GM12878 (cell line): ENCODE data around the gene SLX4. TPM values are rescaled to one million over a fixed set of nuclear protein-coding genes. Genes with fewer than 3 reads are reported as not detected.

Experiments
- ATAC-seq: fragments of 200-7000 bp; cut with Tn5 transposase; 3 replicates; pipeline ENCODE4 v1.9.1; 2020; ENCODE audit warnings: mild to moderate bottlenecking, moderate library complexity
- BruUV-seq: library from RNA; stranded (reverse); fragments of 400-500 nt; replicated peaks from 2 replicates; lab custom pipeline; 2021; lab: Mats Ljungman, UMichigan
- CTCF ChIA-PET: fragments of 300-600 bp; sonication (Branson Sonifier 250); formaldehyde crosslinking; extraction: SDS; loops from one replicate; lab custom pipeline; 2021; ENCODE audit warnings: inconsistent platforms; lab: Yijun Ruan, JAX
- POLR2A ChIA-PET: fragments of 350-600 bp; formaldehyde crosslinking; extraction: SDS; loops from one replicate; lab custom pipeline; 2021; ENCODE audit warnings: inconsistent platforms; lab: Charles Lee
- RAD21 ChIA-PET: fragments of 300-600 bp; sonication (Branson Sonifier 250); formaldehyde crosslinking; loops from one replicate; lab custom pipeline; 2023; ENCODE audit warnings: antibody characterized with exemption; ENCODE audit not compliant: unreplicated experiment; lab: Charles Lee
- SMC1A ChIA-PET: fragments of 300-600 bp; sonication (Branson Sonifier 250); formaldehyde crosslinking; loops from one replicate; lab custom pipeline; 2023; ENCODE audit not compliant: unreplicated experiment, uncharacterized antibody; lab: Charles Lee
- DNase-seq: peaks from one replicate; pipeline ENCODE4 v3.0.0-alpha.2; 2011; ENCODE audit warnings: low read depth, low spot score
- FAIRE-seq: peaks from 3 replicates; lab custom pipeline; 2011; peaks lifted over from hg19 to GRCh38; lab: Jason Lieb, UNC
- H2AFZ ChIP-seq: 2 replicates; pipeline ENCODE4 v1.6.0; 2011; ENCODE audit warnings: low read depth, low read length, control low read depth; ENCODE audit not compliant: control insufficient read depth
- H3K27ac ChIP-seq: 2 replicates; pipeline ENCODE4 v1.5.1; 2011; ENCODE audit warnings: control low read depth; ENCODE audit not compliant: control insufficient read depth, insufficient read depth
- H3K27me3 ChIP-seq, 2 experiments: replicated peaks in 1 of 2; 2 replicates each; pipeline versions ENCODE4 v1.6.0 to v1.6.1; 2011; ENCODE audit warnings: low read length in 1 of 2; ENCODE audit not compliant: control insufficient read depth in 2 of 2, insufficient read depth in 2 of 2
- H3K36me3 ChIP-seq, 2 experiments: 2 replicates each; pipeline ENCODE4 v1.5.1; 2011; ENCODE audit warnings: low read length in 1 of 2; ENCODE audit not compliant: control insufficient read depth in 2 of 2, insufficient read depth in 2 of 2
- H3K4me1 ChIP-seq: 2 replicates; pipeline ENCODE4 v1.6.1; 2011; ENCODE audit warnings: mild to moderate bottlenecking, low read length, moderate library complexity, mixed read lengths; ENCODE audit not compliant: control insufficient read depth, insufficient read depth
- H3K4me2 ChIP-seq: 2 replicates; pipeline ENCODE4 v1.6.0; 2011; ENCODE audit warnings: control low read depth; ENCODE audit not compliant: control insufficient read depth, insufficient read depth
- H3K4me3 ChIP-seq: fragments of 200-600 bp; sonication (generic); 2 replicates; pipeline ENCODE4 v1.5.1; 2016
- H3K79me2 ChIP-seq: 2 replicates; pipeline ENCODE4 v1.6.0; 2011; ENCODE audit warnings: low read length; ENCODE audit not compliant: control insufficient read depth, insufficient read depth
- H3K9ac ChIP-seq: 2 replicates; pipeline ENCODE4 v1.8.0; 2011; ENCODE audit warnings: low read length, control low read depth, mixed read lengths; ENCODE audit not compliant: control insufficient read depth, insufficient read depth
- H3K9me3 ChIP-seq: replicated peaks from 3 replicates; pipeline ENCODE4 v1.5.1; 2011; ENCODE audit warnings: mild to moderate bottlenecking, low read length; ENCODE audit not compliant: control insufficient read depth, insufficient read depth
- H4K20me1 ChIP-seq: 2 replicates; pipeline ENCODE4 v1.6.0; 2011; ENCODE audit not compliant: control insufficient read depth, insufficient read depth
- DPF2 ChIP-seq: fragments of 450-650 bp; IDR thresholded peaks from 2 replicates; pipeline ENCODE4 v1.6.1; 2017; ENCODE audit warnings: mild to moderate bottlenecking
- KAT2A ChIP-seq: conservative IDR thresholded peaks from 2 replicates; pipeline ENCODE4 v1.6.1; 2011; ENCODE audit warnings: low read depth, low read length; ENCODE audit not compliant: control insufficient read depth
- MEF2B ChIP-seq: fragments of 450-650 bp; IDR thresholded peaks from 2 replicates; pipeline ENCODE4 v1.6.1; 2018; ENCODE audit warnings: mild to moderate bottlenecking, moderate library complexity; ENCODE audit not compliant: partially characterized antibody, poor library complexity, severe bottlenecking
- NBN ChIP-seq: fragments of 450-650 bp; IDR thresholded peaks from 2 replicates; pipeline ENCODE4 v1.6.1; 2016
- NFXL1 ChIP-seq: fragments of 450-650 bp; IDR thresholded peaks from 2 replicates; pipeline ENCODE4 v1.6.1; 2017; ENCODE audit warnings: antibody characterized with exemption, mild to moderate bottlenecking, borderline replicate concordance
- RCOR1 ChIP-seq: conservative IDR thresholded peaks from 2 replicates; pipeline ENCODE4 v1.6.1; 2012; ENCODE audit warnings: low read depth, low read length, improper control_type of control experiment
- TCF7 ChIP-seq: IDR thresholded peaks from 2 replicates; pipeline ENCODE4 v1.6.1; 2014; ENCODE audit warnings: antibody characterized with exemption, borderline replicate concordance
- ZBED1 ChIP-seq: IDR thresholded peaks from 2 replicates; pipeline ENCODE4 v1.6.1; 2016; ENCODE audit warnings: borderline replicate concordance
- WGBS: methylation state at CpG from one replicate; pipeline ENCODE4 v1.1.6; 2016; ENCODE audit warnings: low lambda C conversion rate; ENCODE audit not compliant: insufficient replicate concordance, insufficient coverage; ENCODE audit errors: missing lambda C conversion rate; 5-methylcytosine and 5-hydroxymethylcytosine counted together
- in situ Hi-C: fragments of 300-500 bp; cut with MboI; formaldehyde crosslinking; loops from 9 replicates; pipeline ENCODE4 v1.14.3; 2018; ENCODE audit warnings: mixed read lengths
- intact Hi-C: fragments of 100-400 bp; cut with micrococcal nuclease; formaldehyde crosslinking; loops from one replicate; pipeline ENCODE4 v1.14.2; 2022; ENCODE audit not compliant: unreplicated experiment
- polyA plus RNA-seq, 11 experiments: library from polyadenylated mRNA; depleted of rRNA in 4 of 11; unstranded in 6 of 11; stranded (reverse) in 5 of 11; fragments of >200 nt; fragmentation: Nextera tagmentation in 4 of 11; fragmentation: Illumina TruSeq in 1 of 11; extraction: Ambion mirVana in 4 of 11; extraction: Trizol in 1 of 11; gene quantifications; 1 replicate in 1 of 11; 2 replicates in 10 of 11; pipeline versions ENCODE4 v1.2.1 to v1.2.3, GENCODE V29; 2011 to 2016; ENCODE audit warnings: inconsistent platforms in 2 of 11, missing spikeins in 2 of 11, low read depth in 1 of 11
- total RNA-seq, 4 experiments: library from RNA; depleted of rRNA in 3 of 4; stranded (reverse); fragments of >200 nt in 3 of 4; fragmentation: Illumina TruSeq in 1 of 4; extraction: Trizol in 1 of 4; gene quantifications; 2 replicates each; pipeline versions ENCODE4 v1.2.1 to v1.2.3, GENCODE V29; 2013 to 2021
- TF ChIP-seq, protein P1 (sequence below): fragments of 450-650 bp; IDR thresholded peaks from 2 replicates; pipeline ENCODE4 v1.6.1; 2017; ENCODE audit warnings: mild to moderate bottlenecking, low read depth, inconsistent platforms; ENCODE audit not compliant: poor library complexity, severe bottlenecking
- TF ChIP-seq, protein P2 (sequence below): fragments of 450-650 bp; formaldehyde crosslinking; IDR thresholded peaks from 2 replicates; pipeline ENCODE4 v1.4.0; 2022; ENCODE audit warnings: mild to moderate bottlenecking, moderate library complexity
- TF ChIP-seq, protein P3 (sequence below): fragments of 450-650 bp; IDR thresholded peaks from 2 replicates; pipeline ENCODE4 v1.6.1; 2017; ENCODE audit warnings: borderline replicate concordance
- TF ChIP-seq, protein P4 (sequence below): IDR thresholded peaks from 2 replicates; pipeline ENCODE4 v1.6.1; 2012; ENCODE audit warnings: mild to moderate bottlenecking, low read depth, low read length

Gene SLX4
- total and polyA plus RNA-seq, 10 of the 15 experiments (the other 5 are each of a cell fraction or from before 2014, with no cell fraction given) = 0.18 to 12.3 (median 4.8) TPM

DNA sequence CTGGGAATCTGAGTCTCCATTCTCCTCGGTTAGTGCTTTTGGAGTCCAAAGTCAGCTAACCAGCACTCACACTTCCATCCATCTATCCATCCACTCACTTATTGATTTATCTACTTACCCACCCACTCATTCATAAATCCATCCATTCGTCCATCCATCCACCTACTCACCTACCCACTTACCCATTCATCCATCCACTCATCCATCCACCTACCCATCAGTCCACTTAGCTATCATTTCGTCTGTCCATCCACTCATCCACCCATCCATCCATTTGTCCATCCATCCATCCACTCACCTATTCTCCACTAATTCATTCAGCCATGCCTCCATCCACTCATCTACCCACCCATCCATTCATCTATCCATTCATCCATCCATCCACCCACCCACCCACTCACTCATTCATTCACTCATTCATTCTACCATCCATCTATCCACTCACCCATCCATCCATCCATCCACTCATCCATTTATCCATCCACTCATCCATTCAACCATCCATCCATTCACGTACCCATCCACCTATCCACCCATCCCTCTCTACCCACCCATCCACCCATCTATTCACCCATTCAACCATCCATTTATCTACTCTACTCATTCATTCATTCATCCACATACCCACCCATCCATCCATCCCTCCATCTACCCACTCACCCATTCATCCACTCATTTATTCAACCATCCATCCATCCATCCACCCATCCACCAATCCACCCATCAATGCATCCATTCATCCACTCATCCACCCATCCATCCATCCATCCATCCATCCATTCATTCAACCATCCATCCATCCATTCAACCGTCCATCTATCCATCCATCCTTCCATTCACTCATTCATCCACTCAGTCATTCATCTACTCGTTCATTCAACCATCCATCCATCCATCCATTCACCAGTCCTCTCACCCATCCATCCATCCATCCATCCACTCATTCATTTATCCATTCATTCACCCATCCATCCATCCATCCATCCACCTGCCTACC lies 60.3 kb downstream of the SLX4 start:
- ChIA-PET SMC1A (no interaction called here), RAD21 (no interaction called here), CTCF (no interaction called here), POLR2A (no interaction called here)
- Histone ChIP-seq H4K20me1 (no peaks in the 10 kb centered on the region), H3K9me3 (no peaks in the 10 kb centered on the region), H3K4me2 (no peak overlapping the region), H3K36me3 (peaks cover 0 to 8% of the 10 kb centered on the region in 2 experiments; a peak in 3 of 4 replicates), H3K4me3 (no peak overlapping the region), H3K79me2 (no peaks in the 10 kb centered on the region), H3K27ac (no peak overlapping the region), H3K27me3 (no peaks in the 10 kb centered on the region), H2AFZ (no peak overlapping the region), H3K4me1 (peaks cover 3% of the 10 kb centered on the region; the same call in 1 of the 2 replicates), H3K9ac (no peak overlapping the region)
- DNase-seq = no peak
- 93% methylated on average over 6 of the region's 6 CpGs for WGBS
- in situ Hi-C loops = no loop called here
- ATAC-seq = no peak
- BruUV-seq = no TSS peak
- FAIRE-seq = no peak
- intact Hi-C loops = no loop called here
- TF ChIP-seq NBN (no peak), DPF2 (no peak), ZBED1 (no peak), RCOR1 (no peak), KAT2A (no peak), MEF2B (no peak), NFXL1 (no peak), TCF7 (no peak)
- TF ChIP-seq, protein P1, sequence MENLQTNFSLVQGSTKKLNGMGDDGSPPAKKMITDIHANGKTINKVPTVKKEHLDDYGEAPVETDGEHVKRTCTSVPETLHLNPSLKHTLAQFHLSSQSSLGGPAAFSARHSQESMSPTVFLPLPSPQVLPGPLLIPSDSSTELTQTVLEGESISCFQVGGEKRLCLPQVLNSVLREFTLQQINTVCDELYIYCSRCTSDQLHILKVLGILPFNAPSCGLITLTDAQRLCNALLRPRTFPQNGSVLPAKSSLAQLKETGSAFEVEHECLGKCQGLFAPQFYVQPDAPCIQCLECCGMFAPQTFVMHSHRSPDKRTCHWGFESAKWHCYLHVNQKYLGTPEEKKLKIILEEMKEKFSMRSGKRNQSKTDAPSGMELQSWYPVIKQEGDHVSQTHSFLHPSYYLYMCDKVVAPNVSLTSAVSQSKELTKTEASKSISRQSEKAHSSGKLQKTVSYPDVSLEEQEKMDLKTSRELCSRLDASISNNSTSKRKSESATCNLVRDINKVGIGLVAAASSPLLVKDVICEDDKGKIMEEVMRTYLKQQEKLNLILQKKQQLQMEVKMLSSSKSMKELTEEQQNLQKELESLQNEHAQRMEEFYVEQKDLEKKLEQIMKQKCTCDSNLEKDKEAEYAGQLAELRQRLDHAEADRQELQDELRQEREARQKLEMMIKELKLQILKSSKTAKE = no peak
- TF ChIP-seq, protein P2, sequence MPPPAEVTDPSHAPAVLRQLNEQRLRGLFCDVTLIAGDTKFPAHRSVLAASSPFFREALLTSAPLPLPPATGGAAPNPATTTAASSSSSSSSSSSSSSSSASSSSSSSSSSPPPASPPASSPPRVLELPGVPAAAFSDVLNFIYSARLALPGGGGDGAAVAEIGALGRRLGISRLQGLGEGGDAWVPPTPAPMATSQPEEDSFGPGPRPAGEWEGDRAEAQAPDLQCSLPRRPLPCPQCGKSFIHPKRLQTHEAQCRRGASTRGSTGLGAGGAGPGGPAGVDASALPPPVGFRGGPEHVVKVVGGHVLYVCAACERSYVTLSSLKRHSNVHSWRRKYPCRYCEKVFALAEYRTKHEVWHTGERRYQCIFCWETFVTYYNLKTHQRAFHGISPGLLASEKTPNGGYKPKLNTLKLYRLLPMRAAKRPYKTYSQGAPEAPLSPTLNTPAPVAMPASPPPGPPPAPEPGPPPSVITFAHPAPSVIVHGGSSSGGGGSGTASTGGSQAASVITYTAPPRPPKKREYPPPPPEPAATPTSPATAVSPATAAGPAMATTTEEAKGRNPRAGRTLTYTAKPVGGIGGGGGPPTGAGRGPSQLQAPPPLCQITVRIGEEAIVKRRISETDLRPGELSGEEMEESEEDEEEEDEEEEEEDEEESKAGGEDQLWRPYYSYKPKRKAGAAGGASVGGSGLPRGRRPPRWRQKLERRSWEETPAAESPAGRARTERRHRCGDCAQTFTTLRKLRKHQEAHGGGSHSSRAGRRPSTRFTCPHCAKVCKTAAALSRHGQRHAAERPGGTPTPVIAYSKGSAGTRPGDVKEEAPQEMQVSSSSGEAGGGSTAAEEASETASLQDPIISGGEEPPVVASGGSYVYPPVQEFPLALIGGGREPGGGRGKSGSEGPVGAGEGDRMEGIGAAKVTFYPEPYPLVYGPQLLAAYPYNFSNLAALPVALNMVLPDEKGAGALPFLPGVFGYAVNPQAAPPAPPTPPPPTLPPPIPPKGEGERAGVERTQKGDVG (CRISPR knock-in tag) = no peak
- TF ChIP-seq, protein P3, sequence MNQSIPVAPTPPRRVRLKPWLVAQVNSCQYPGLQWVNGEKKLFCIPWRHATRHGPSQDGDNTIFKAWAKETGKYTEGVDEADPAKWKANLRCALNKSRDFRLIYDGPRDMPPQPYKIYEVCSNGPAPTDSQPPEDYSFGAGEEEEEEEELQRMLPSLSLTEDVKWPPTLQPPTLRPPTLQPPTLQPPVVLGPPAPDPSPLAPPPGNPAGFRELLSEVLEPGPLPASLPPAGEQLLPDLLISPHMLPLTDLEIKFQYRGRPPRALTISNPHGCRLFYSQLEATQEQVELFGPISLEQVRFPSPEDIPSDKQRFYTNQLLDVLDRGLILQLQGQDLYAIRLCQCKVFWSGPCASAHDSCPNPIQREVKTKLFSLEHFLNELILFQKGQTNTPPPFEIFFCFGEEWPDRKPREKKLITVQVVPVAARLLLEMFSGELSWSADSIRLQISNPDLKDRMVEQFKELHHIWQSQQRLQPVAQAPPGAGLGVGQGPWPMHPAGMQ = no peak
- TF ChIP-seq, protein P4, sequence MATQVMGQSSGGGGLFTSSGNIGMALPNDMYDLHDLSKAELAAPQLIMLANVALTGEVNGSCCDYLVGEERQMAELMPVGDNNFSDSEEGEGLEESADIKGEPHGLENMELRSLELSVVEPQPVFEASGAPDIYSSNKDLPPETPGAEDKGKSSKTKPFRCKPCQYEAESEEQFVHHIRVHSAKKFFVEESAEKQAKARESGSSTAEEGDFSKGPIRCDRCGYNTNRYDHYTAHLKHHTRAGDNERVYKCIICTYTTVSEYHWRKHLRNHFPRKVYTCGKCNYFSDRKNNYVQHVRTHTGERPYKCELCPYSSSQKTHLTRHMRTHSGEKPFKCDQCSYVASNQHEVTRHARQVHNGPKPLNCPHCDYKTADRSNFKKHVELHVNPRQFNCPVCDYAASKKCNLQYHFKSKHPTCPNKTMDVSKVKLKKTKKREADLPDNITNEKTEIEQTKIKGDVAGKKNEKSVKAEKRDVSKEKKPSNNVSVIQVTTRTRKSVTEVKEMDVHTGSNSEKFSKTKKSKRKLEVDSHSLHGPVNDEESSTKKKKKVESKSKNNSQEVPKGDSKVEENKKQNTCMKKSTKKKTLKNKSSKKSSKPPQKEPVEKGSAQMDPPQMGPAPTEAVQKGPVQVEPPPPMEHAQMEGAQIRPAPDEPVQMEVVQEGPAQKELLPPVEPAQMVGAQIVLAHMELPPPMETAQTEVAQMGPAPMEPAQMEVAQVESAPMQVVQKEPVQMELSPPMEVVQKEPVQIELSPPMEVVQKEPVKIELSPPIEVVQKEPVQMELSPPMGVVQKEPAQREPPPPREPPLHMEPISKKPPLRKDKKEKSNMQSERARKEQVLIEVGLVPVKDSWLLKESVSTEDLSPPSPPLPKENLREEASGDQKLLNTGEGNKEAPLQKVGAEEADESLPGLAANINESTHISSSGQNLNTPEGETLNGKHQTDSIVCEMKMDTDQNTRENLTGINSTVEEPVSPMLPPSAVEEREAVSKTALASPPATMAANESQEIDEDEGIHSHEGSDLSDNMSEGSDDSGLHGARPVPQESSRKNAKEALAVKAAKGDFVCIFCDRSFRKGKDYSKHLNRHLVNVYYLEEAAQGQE = no peak
